Mucosa of descending colon (tissue), 3 donors: ENCODE results near the gene RAC3. TPM values are rescaled to one million over a fixed set of nuclear protein-coding genes. Genes with fewer than 3 reads are reported as not detected.

Experiments
- ATAC-seq: fragments of 200-7000 bp; cut with Tn5 transposase; one replicate; pipeline ENCODE4 v1.9.1; 2020; ENCODE audit warnings: mild to moderate bottlenecking, moderate library complexity
- DNase-seq, 3 donors: peaks; one replicate each; pipeline ENCODE4 v3.0.0-alpha.2; 2020
- H3K36me3 ChIP-seq: fragments of 200-600 bp; one replicate; pipeline ENCODE4 v1.8.0; 2021; ENCODE audit warnings: low read depth, mild to moderate bottlenecking
- H3K4me1 ChIP-seq: fragments of 200-600 bp; one replicate; pipeline ENCODE4 v1.8.0; 2021; ENCODE audit warnings: low read depth, mild to moderate bottlenecking
- H3K4me3 ChIP-seq: fragments of 200-600 bp; one replicate; pipeline ENCODE4 v1.8.0; 2021; ENCODE audit warnings: mild to moderate bottlenecking
- H3K9me3 ChIP-seq: fragments of 200-600 bp; one replicate; pipeline ENCODE4 v1.8.0; 2021; ENCODE audit warnings: mild to moderate bottlenecking
- intact Hi-C, 2 donors: fragments of 100-400 bp; cut with DNase I in 1 of 2; cut with micrococcal nuclease in 1 of 2; formaldehyde crosslinking; loops; one replicate each; pipeline versions ENCODE4 v1.11.0 to v1.11.1; 2022; cut with DNase I, micrococcal nuclease
- total RNA-seq, 3 donors: library from RNA; stranded (reverse); fragmentation: NEBNext Ultra II Directional in 2 of 3; extraction: Animal tissue kit (Norgen Biotek cat#: 25700) in 2 of 3; gene quantifications; one replicate each; pipeline versions ENCODE4 v1.2.1 to v1.2.4, GENCODE V29; 2021 to 2023
- TF ChIP-seq, protein P1 (sequence below): fragments of 200-600 bp; IDR thresholded peaks from one replicate; pipeline ENCODE4 v1.8.0; 2022; ENCODE audit warnings: antibody characterized with exemption, mild to moderate bottlenecking
- donor health status: DM: no; HTN: no; CAD: no; lungs with moderate emphysema.
- donor health status: DM: no; HTN: no; CAD: no.
- donor health status: DM: no; HTN: yes; CAD: no.

RAC3 gene
- total RNA-seq, 3 donors from 2014 or later, result 3.4 to 6.2 (median 4.2) TPM

- TF ChIP-seq, protein P1, sequence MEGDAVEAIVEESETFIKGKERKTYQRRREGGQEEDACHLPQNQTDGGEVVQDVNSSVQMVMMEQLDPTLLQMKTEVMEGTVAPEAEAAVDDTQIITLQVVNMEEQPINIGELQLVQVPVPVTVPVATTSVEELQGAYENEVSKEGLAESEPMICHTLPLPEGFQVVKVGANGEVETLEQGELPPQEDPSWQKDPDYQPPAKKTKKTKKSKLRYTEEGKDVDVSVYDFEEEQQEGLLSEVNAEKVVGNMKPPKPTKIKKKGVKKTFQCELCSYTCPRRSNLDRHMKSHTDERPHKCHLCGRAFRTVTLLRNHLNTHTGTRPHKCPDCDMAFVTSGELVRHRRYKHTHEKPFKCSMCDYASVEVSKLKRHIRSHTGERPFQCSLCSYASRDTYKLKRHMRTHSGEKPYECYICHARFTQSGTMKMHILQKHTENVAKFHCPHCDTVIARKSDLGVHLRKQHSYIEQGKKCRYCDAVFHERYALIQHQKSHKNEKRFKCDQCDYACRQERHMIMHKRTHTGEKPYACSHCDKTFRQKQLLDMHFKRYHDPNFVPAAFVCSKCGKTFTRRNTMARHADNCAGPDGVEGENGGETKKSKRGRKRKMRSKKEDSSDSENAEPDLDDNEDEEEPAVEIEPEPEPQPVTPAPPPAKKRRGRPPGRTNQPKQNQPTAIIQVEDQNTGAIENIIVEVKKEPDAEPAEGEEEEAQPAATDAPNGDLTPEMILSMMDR, result no peak
- H3K9me3 ChIP-seq, result no peaks in the 10 kb centered on the region
- DNase-seq (no peak), ATAC-seq (no peak)
- H3K4me1 ChIP-seq, result peaks cover 21% of the 10 kb centered on the region
- H3K36me3 ChIP-seq, result no peaks in the 10 kb centered on the region
- no peak overlapping the region for H3K4me3 ChIP-seq
- intact Hi-C loops, result no loop called here
These were observed 17.6 kb downstream of the RAC3 start for GRCh38 chr17:82049106-82049505.

DNA sequence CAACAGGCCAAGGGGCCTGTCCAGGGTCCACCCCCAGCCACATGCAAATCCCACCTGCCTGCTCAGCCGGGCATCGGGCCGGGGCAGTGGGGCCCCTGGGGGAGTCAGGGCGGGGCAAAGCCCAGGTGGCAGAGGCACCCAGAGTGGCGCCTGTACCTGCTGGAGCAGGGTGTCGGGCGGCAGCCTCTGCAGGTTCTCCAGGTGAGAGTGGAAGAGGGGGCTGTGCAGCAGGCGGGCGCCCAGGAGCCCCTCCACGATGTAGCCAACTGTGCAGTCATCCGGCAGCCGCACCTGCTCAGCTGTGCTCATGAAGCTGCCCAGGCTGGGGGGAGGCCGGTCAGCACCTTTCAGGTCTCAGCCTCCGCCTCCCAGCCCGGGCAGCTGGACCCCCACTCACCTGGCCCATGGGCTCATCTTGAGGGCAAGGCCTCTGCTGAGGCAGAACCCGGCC, 18.1 kb downstream of the RAC3 start:
- Histone ChIP-seq H3K4me1 (peaks cover 21% of the 10 kb centered on the region), H3K36me3 (no peaks in the 10 kb centered on the region), H3K4me3 (no peak overlapping the region), H3K9me3 (no peaks in the 10 kb centered on the region)
- peak in 1 of 3 donors; percentile 42 for DNase-seq
- TF ChIP-seq, protein P1, result no peak
- intact Hi-C loops, result no loop called here
- no peak for ATAC-seq

DNA sequence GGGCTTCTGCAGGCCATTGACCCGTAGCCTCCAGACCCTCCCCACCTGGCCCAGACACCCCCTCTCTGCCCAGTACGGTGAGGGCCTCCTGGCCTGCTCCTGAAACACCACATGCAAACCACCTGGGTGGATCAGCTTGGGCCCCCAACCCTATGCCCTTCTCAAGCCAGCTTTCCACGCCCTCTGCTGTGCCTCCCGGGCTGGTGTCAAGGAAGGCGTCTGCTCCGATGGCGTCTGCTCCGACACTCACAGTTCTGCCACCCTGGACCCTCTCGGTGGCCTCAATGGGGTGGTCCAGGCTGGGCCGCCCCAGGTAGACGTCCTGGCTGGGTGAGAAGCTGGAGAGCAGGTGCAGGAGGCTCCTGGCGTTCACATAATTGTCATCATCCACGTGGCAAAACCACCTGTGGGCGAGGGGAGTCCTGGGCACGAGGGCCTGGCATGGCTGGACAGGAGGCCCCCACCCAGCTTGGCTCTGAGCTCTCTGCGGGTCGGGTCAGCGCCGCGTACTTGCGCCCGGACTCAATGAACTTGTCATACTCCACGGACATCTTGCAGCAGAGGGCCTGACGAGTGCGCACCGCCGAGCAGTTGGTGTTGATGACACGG, 18.8 kb downstream of the RAC3 start:
- DNase-seq (peak in 2 of 3 donors; percentile 31 to 46), ATAC-seq (no peak)
- Histone ChIP-seq H3K4me3 (no peak overlapping the region), H3K4me1 (peaks cover 21% of the 10 kb centered on the region), H3K9me3 (no peaks in the 10 kb centered on the region), H3K36me3 (no peaks in the 10 kb centered on the region)
- intact Hi-C loops, result no loop called here
- TF ChIP-seq, protein P1, result no peak

- TF ChIP-seq, protein P1, result no peak
- H3K4me1 ChIP-seq, result peaks cover 21% of the 10 kb centered on the region
- H3K4me3 ChIP-seq, result peak overlapping the region; percentile 73
- H3K36me3 ChIP-seq, result no peaks in the 10 kb centered on the region
- H3K9me3 ChIP-seq, result no peaks in the 10 kb centered on the region
- DNase-seq, result peak in 2 of 3 donors; percentile 45 to 62
- intact Hi-C loops, result no loop called here
- peak; percentile 6 for ATAC-seq
These were observed 19.5 kb downstream of the RAC3 start for GRCh38 chr17:82050761-82051641.

DNA sequence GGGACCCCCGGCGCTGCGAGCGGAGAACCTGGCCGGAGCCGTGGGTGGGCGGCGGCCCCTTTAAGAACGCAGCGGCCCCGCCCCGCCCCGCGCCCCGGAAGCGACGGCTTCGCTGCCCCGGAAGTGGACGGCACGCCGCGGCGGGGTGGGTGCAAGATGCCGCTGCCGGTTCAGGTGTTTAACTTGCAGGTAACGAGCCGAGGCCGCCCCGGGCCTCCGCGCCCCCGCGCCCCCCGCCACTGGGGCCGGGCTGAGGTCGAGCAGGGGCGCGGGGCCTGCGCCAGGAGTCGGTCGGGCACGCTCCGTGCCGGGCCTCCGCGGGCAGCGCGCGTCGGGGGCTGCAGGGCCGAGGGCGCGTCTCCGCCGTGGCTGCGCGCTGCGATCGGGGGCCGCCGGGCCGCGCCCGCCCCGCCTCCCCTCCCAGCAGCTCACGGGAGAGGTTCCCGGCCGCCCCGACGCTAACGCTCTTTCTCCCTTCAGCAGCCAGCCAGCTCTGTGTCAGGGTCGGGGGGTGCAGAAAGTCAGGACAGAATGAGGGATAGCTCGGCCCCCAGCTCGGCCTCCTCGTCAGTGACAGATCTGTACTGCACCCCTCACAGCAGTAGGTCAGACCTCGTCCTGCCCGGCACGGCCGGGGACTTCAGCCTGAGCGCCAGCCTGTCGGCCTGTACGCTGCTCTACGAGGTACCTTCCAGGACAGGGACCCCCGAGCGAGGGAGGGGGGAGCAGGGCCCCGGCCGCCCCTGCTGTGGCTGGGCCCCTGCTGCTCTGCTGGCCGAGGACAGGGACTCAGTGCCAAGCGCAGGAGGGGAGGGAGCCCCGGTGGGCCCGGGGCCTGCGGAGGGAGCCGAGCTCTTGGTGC, 20.5 kb downstream of the RAC3 start, which contains the start of the genes GPS1 and RFNG:
Gene GPS1 (plus strand): TSS at position 123 of the 862 bp plus-strand sequence. CDS start 34 bp downstream, at position 157.
Gene RFNG (minus strand): TSS at position 36 of the 862 bp plus-strand sequence. CDS start 45 bp downstream, outside the sequence.
- peak; percentile 86 for ATAC-seq
- no peaks in the 10 kb centered on the region for H3K36me3 ChIP-seq
- DNase-seq, result peak; percentile 87 to 89 (median 88)
- intact Hi-C loops, result no loop called here
- H3K4me1 ChIP-seq, result peaks cover 21% of the 10 kb centered on the region
- TF ChIP-seq, protein P1, result no peak
- H3K9me3 ChIP-seq, result no peaks in the 10 kb centered on the region
- H3K4me3 ChIP-seq, result peak within 1 kb of the TSS; percentile 73
